Retinal pigment epithelial cell (primary cell): Measurements from ENCODE around the gene IDH3G.
"Not testable (repeated sequence)": the region's sequence is repeated elsewhere in the genome, so short reads cannot be mapped to it uniquely, and the experiment has no call there.

ENCODE experiments used
- DNase-seq: peaks from one replicate; pipeline ENCODE4 v3.0.0-alpha.2; 2010; ENCODE audit warnings: low read depth
- H3K4me3 ChIP-seq: 2 replicates; pipeline ENCODE4 v1.5.1; 2011; ENCODE audit warnings: mild to moderate bottlenecking, low read length, control low read depth, moderate library complexity
- TF ChIP-seq, protein P1 (sequence below): conservative IDR thresholded peaks from 2 replicates; pipeline ENCODE4 v1.5.1; 2011; ENCODE audit warnings: low read depth, low read length, control low read depth, inconsistent platforms

IDH3G gene

GRCh38 chrX:153821066-153821465 is 26.9 kb upstream of the IDH3G start:
- TF ChIP-seq, protein P1, sequence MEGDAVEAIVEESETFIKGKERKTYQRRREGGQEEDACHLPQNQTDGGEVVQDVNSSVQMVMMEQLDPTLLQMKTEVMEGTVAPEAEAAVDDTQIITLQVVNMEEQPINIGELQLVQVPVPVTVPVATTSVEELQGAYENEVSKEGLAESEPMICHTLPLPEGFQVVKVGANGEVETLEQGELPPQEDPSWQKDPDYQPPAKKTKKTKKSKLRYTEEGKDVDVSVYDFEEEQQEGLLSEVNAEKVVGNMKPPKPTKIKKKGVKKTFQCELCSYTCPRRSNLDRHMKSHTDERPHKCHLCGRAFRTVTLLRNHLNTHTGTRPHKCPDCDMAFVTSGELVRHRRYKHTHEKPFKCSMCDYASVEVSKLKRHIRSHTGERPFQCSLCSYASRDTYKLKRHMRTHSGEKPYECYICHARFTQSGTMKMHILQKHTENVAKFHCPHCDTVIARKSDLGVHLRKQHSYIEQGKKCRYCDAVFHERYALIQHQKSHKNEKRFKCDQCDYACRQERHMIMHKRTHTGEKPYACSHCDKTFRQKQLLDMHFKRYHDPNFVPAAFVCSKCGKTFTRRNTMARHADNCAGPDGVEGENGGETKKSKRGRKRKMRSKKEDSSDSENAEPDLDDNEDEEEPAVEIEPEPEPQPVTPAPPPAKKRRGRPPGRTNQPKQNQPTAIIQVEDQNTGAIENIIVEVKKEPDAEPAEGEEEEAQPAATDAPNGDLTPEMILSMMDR, result no peak
- H3K4me3 ChIP-seq, result no peak overlapping the region
- no peak for DNase-seq

DNA sequence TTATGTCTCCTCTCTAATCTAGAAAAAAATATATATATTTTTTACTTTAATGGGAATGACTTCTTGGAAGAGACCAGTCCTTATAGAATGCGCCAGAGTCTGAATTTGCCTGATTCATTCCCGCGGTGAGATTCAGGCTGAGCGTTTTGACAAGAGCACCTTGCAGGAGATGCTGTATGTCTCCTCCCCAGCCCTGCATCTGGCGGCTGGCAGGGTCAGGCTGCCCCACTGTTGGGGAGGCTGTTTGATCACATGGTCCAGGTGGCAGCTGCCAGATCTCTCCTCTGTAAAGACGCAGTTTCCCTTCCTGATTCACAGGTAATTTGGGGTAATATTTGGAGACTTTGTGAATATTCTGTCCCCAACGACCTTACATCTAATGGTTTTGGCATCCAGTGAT is 26.4 kb upstream of the IDH3G start:
- no peak overlapping the region for H3K4me3 ChIP-seq
- TF ChIP-seq, protein P1, result no peak
- DNase-seq, result no peak

- TF ChIP-seq, protein P1, result no peak
- no peak for DNase-seq
- peak overlapping the region; percentile 33 for H3K4me3 ChIP-seq
Observed at GRCh38 chrX:153819384-153820040, 25.3 kb upstream of the IDH3G start.

DNA sequence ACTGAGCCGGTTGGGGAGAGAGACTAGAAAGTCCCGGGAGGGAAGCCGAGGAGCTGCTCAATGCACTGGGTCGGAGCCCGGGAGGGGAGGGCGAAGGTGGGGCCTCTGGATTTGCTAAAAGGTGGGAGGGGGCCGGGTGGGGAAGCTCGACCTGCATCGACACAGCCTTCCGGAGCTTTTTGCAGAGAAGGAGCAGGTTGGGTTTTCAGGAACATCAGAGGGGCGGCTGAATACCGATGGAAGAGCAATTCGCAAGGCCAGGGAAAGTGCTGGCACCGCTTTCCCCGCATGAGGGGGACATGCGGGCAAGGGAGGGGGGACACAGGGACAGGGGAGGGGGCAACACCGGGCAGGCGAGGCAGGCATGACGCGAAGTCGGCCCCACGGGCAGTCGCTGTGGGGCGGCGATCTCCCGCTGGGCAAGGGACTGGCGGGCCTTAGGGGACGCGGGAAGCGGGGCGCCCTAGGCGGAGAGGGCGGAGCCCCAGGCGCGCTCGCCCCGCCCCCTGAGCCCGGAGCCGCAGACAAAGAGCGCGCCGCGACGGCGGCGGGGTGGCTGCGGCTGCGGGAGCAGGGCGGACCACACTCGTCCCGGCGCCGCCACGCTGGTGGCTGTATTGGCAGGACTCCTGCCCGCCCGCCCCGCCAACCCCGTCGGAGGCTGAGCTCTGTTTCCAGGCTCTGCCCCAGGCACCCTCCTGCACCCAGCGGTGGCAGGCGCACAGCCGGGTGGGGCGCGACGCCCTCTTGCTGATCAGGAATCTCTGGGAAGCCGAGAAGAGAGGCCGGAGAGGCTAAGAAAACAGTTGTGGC is 24.6 kb upstream of the IDH3G start:
- peak overlapping the region; percentile 33 for H3K4me3 ChIP-seq
- DNase-seq, result no peak
- TF ChIP-seq, protein P1, result no peak

GRCh38 chrX:153818064-153818463 is 23.9 kb upstream of the IDH3G start:
- DNase-seq, H3K4me3 ChIP-seq: not testable (repeated sequence)

DNA sequence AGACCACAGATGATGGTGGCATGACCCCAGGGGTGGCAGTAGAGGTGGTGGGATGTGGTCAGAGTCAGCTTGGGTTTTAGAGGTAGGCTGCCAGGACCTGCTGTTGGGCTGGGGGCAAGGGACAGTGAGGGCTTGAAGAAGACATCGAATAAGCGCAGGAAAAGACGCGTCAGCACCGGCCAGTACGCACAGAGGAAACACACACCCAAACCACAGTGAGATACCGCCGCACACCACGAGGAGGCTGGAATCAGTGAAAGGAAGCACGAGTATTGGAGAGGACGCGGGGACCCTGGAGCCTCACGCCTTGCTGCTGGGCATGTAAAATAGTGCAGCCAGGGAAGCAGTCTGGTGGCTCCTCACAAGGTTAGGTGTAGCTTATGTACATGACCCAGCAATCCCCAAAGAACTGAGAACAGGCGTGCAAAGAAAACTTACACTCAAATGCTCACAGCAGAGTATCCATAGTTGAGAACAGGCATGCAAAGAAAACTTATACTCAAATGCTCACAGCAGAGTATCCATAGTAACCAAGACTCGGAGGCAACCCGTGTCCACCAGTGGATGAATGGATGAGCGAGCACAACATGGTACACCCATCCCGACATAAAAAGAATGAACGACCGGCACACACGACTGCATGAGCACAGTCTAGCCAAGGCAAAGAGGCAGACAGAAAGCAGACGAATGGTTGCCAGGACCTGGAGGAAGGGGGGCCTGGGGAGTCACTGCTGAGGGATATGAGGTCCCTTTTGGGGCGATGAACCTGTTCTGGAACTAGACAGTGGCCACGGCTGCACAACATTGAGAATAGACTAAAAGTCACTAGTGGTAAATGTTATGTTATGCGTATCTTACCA is 22.9 kb upstream of the IDH3G start:
- TF ChIP-seq, protein P1, result no peak
- no peak for DNase-seq
- H3K4me3 ChIP-seq, result no peak overlapping the region

DNA sequence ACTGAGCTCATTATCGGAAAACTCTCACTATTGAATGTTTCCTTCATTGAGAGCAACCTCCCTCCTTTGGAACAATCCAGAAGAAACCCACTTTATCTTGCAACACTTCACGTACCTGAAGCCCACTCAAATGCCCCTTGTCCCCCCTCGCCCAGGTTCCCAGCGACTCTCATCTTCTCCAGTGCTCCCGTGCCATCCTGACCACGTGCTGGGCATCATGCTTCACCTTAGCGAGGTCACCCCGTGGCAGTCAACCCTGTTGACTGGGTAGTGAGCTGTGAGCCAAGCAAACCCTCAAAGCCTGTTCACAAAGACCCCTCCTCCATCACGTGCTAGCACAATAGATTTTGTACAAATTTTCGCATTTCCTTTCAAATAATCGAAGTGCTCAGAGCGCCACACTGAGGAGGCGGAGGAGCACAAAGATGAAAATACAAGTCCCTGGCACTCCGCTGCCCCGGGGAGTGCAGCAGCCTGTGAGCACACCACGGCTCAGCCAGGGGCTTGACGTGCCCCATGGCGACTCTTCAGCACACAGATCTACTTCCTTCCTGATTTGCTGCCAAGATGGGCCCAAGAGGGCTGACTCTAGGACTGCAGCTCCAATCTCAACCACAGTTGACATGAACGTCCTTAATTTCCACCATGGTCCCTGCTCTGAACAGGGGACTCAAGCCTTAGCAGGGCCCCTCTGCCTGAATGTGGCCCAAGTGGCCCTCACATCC is 20.6 kb upstream of the IDH3G start:
- no peak for DNase-seq
- H3K4me3 ChIP-seq, result no peak overlapping the region
- TF ChIP-seq, protein P1, result no peak
